Measurements from ENCODE around the gene PARM1. TPM values are rescaled to one million over a fixed set of nuclear protein-coding genes. Genes with fewer than 3 reads are reported as not detected.

Gene PARM1
- total and polyA plus RNA-seq, 8 donors: 1.8 to 24.6 (median 8.4) TPM

- Histone ChIP-seq H3K9me3 (no peaks in the 10 kb centered on the region), H3K4me1 (no peaks in the 10 kb centered on the region), H3K27ac (no peak overlapping the region), H3K4me3 (no peak overlapping the region), H3K27me3 (no peaks in the 10 kb centered on the region), H3K36me3 (no peaks in the 10 kb centered on the region)
- 29 to 53% (median 48%) methylated on average over 2 of the region's 2 CpGs for WGBS, 5 donors
- DNase-seq: no peak
- no peak for TF ChIP-seq CTCF (IDR thresholded peaks at IDR 0.05)
- no peak for TF ChIP-seq POLR2AphosphoS5 (IDR thresholded peaks at IDR 0.05)
- no peak for TF ChIP-seq EP300 (IDR thresholded peaks at IDR 0.05)
- no peak for TF ChIP-seq POLR2A (IDR thresholded peaks at IDR 0.05)
- intact Hi-C loops (cut with DNase I; ENCODE audit: low total_unique reads): no loop called here
Observed at GRCh38 chr4:74947798-74948197, 14.9 kb downstream of the PARM1 start.

GRCh38 chr4:74948236-74948635 is 15.3 kb downstream of the PARM1 start:
- Histone ChIP-seq H3K4me1 (no peaks in the 10 kb centered on the region), H3K27me3 (no peaks in the 10 kb centered on the region), H3K27ac (no peak overlapping the region), H3K9me3 (no peaks in the 10 kb centered on the region), H3K4me3 (no peak overlapping the region), H3K36me3 (no peaks in the 10 kb centered on the region)
- TF ChIP-seq POLR2AphosphoS5 (IDR thresholded peaks at IDR 0.05) (no peak), POLR2A (IDR thresholded peaks at IDR 0.05) (no peak), CTCF (IDR thresholded peaks at IDR 0.05) (no peak), EP300 (IDR thresholded peaks at IDR 0.05) (no peak)
- peak in 1 of 2 donors; percentile 39 for DNase-seq
- 50 to 63% (median 57%) methylated on average over 2 of the region's 2 CpGs for WGBS, 5 donors
- intact Hi-C loops (cut with DNase I; ENCODE audit: low total_unique reads): no loop called here

- no peaks in the 10 kb centered on the region for H3K4me1 ChIP-seq
- WGBS, 5 donors: 70 to 78% (median 77%) methylated on average over 3 of the region's 3 CpGs
- no peaks in the 10 kb centered on the region for H3K27me3 ChIP-seq
- no peak for TF ChIP-seq EP300 (IDR thresholded peaks at IDR 0.05)
- no peak for TF ChIP-seq POLR2AphosphoS5 (IDR thresholded peaks at IDR 0.05)
- TF ChIP-seq CTCF (IDR thresholded peaks at IDR 0.05): no peak
- TF ChIP-seq POLR2A (IDR thresholded peaks at IDR 0.05): no peak
- no peaks in the 10 kb centered on the region for H3K36me3 ChIP-seq
- H3K27ac ChIP-seq: no peak overlapping the region
- intact Hi-C loops (cut with DNase I; ENCODE audit: low total_unique reads): no loop called here
- H3K9me3 ChIP-seq: no peaks in the 10 kb centered on the region
- DNase-seq: no peak
- no peak overlapping the region for H3K4me3 ChIP-seq
Observed at GRCh38 chr4:74950200-74950599, 17.3 kb downstream of the PARM1 start.

GRCh38 chr4:74950882-74951281 is 18.0 kb downstream of the PARM1 start:
- no peaks in the 10 kb centered on the region for H3K27me3 ChIP-seq
- H3K36me3 ChIP-seq: no peaks in the 10 kb centered on the region
- H3K4me3 ChIP-seq: no peak overlapping the region
- no peak overlapping the region for H3K27ac ChIP-seq
- H3K4me1 ChIP-seq: no peaks in the 10 kb centered on the region
- DNase-seq: no peak
- H3K9me3 ChIP-seq: no peaks in the 10 kb centered on the region
- TF ChIP-seq POLR2AphosphoS5 (IDR thresholded peaks at IDR 0.05): no peak
- TF ChIP-seq CTCF (IDR thresholded peaks at IDR 0.05): no peak
- TF ChIP-seq POLR2A (IDR thresholded peaks at IDR 0.05): no peak
- no peak for TF ChIP-seq EP300 (IDR thresholded peaks at IDR 0.05)
- 88 to 92% (median 90%) methylated on average over 5 of the region's 5 CpGs for WGBS, 5 donors
- intact Hi-C loops (cut with DNase I; ENCODE audit: low total_unique reads): no loop called here
